ENCODE data around the gene IGF2BP3. TPM values are rescaled to one million over a fixed set of nuclear protein-coding genes. Genes with fewer than 3 reads are reported as not detected.
A peak's percentile ranks its signal among the peaks of the same experiment; 100 is the strongest.
"Not testable (repeated sequence)": the region's sequence is repeated elsewhere in the genome, so short reads cannot be mapped to it uniquely, and the experiment has no call there.

Gene IGF2BP3
- total and polyA plus RNA-seq, 2 donors (not counting 3 experiments of a cell fraction or from before 2014, with no cell fraction given), result 41.2 to 111 TPM

GRCh38 chr7:23491502-23491901 is 21.2 kb upstream of the IGF2BP3 start:
- H2AFZ ChIP-seq (ENCODE audit: low read depth, low read length), result no peak overlapping the region
- POLR2A ChIA-PET, result no interaction called here
- H3K9me1 ChIP-seq (replicated peaks; ENCODE audit: control insufficient read depth, extremely low read depth, insufficient read depth, low read length), result no peaks in the 10 kb centered on the region
- no peak overlapping the region for H3K9ac ChIP-seq (replicated peaks; ENCODE audit: extremely low read depth, insufficient read depth, low read length)
- no peaks in the 10 kb centered on the region for H3K36me3 ChIP-seq (ENCODE audit: control insufficient read depth in 2 of 2, extremely low read depth in 1 of 2, insufficient read depth in 2 of 2, low read length in 2 of 2)
- no peaks in the 10 kb centered on the region for H3K79me2 ChIP-seq (ENCODE audit: control insufficient read depth, insufficient read depth, low read length)
- H3K4me2 ChIP-seq (ENCODE audit: insufficient read depth, low read length), result peak overlapping the region; percentile 43
- H3K4me3 ChIP-seq (replicated peaks in 1 of 3; ENCODE audit: insufficient read depth in 1 of 3, low read depth in 1 of 3, low read length in 3 of 3), result no peak overlapping the region
- no TSS peak for BruUV-seq (replicated peaks)
- no peak overlapping the region for H3K27ac ChIP-seq (ENCODE audit: insufficient read depth, low read depth, low read length)
- CTCF ChIA-PET, result interaction anchor here (1.0 to 3.1 kb wide), 5 partner anchors 40 to 218 kb away, joined by 3 to 10 read pairs (median 4); no protein-coding TSS in a partner anchor
- no peaks in the 10 kb centered on the region for H3K27me3 ChIP-seq (ENCODE audit: control insufficient read depth in 2 of 2, insufficient read depth in 2 of 2, low read length in 2 of 2)
- DNase-seq (ENCODE audit: low read depth, low spot score), result peak; percentile 26
- no peak for FAIRE-seq
- peaks cover 2% of the 10 kb centered on the region for H3K4me1 ChIP-seq (ENCODE audit: control insufficient read depth, extremely low read depth, insufficient read depth, low read length)
- intact Hi-C loops (cut with micrococcal nuclease), result loop anchor here (2.0 kb wide), 1 partner anchor 17 kb away; no protein-coding TSS in a partner anchor
- TF ChIP-seq MYC (IDR thresholded peaks at IDR 0.05; ENCODE audit: low read depth, low read length), result no peak
- TF ChIP-seq FOS (IDR thresholded peaks at IDR 0.05; ENCODE audit: borderline replicate concordance, insufficient read depth, low read length), result no peak
- no peak for TF ChIP-seq CTCF (IDR thresholded peaks at IDR 0.05; ENCODE audit: extremely low read depth in 1 of 2, insufficient read depth in 1 of 2, low read depth in 1 of 2, low read length in 2 of 2)
- dilution Hi-C loops (cut with MboI; ENCODE audit: extremely low pct_ligation_motif_present, low sequenced_read_pairs), result no loop called here
- no peaks in the 10 kb centered on the region for H3K9me3 ChIP-seq (replicated peaks; ENCODE audit: control insufficient read depth, insufficient read depth, low read length)
- H4K20me1 ChIP-seq (replicated peaks; ENCODE audit: control insufficient read depth, extremely low read depth, insufficient read depth, low read length), result no peaks in the 10 kb centered on the region

GRCh38 chr7:23490357-23491135 is 20.3 kb upstream of the IGF2BP3 start:
- intact Hi-C loops (cut with micrococcal nuclease), result loop anchor here (1.0 to 2.0 kb wide), 2 partner anchors 16 to 217 kb away; no protein-coding TSS in a partner anchor
- CTCF ChIA-PET, result interaction anchor here (0.9 to 3.1 kb wide), 6 partner anchors 41 to 217 kb away, joined by 3 to 10 read pairs (median 4); no protein-coding TSS in a partner anchor
- TSS peak; percentile 89 for BruUV-seq (replicated peaks)

GRCh38 chr7:23488714-23489113 is 18.4 kb upstream of the IGF2BP3 start:
- H3K9me1 ChIP-seq (replicated peaks; ENCODE audit: control insufficient read depth, extremely low read depth, insufficient read depth, low read length); H3K4me1 ChIP-seq (ENCODE audit: control insufficient read depth, extremely low read depth, insufficient read depth, low read length); H3K4me2 ChIP-seq (ENCODE audit: insufficient read depth, low read length); DNase-seq (ENCODE audit: low read depth, low spot score); H3K36me3 ChIP-seq (ENCODE audit: control insufficient read depth in 2 of 2, extremely low read depth in 1 of 2, insufficient read depth in 2 of 2, low read length in 2 of 2); H3K4me3 ChIP-seq (replicated peaks in 1 of 3; ENCODE audit: insufficient read depth in 1 of 3, low read depth in 1 of 3, low read length in 3 of 3); FAIRE-seq; H3K9ac ChIP-seq (replicated peaks; ENCODE audit: extremely low read depth, insufficient read depth, low read length); H3K79me2 ChIP-seq (ENCODE audit: control insufficient read depth, insufficient read depth, low read length); H3K27me3 ChIP-seq (ENCODE audit: control insufficient read depth in 2 of 2, insufficient read depth in 2 of 2, low read length in 2 of 2); intact Hi-C loops (cut with micrococcal nuclease); POLR2A ChIA-PET; H3K9me3 ChIP-seq (replicated peaks; ENCODE audit: control insufficient read depth, insufficient read depth, low read length); H3K27ac ChIP-seq (ENCODE audit: insufficient read depth, low read depth, low read length); H2AFZ ChIP-seq (ENCODE audit: low read depth, low read length); dilution Hi-C loops (cut with MboI; ENCODE audit: extremely low pct_ligation_motif_present, low sequenced_read_pairs); H4K20me1 ChIP-seq (replicated peaks; ENCODE audit: control insufficient read depth, extremely low read depth, insufficient read depth, low read length); BruUV-seq (replicated peaks): not testable (repeated sequence)
- CTCF ChIA-PET, result interaction anchor here (0.7 to 3.1 kb wide), 2 partner anchors 9 to 216 kb away, joined by 3 to 8 read pairs; no protein-coding TSS in a partner anchor

More at GRCh38 chr7:23490357-23491135, 20.3 kb upstream of the IGF2BP3 start:
- H3K27me3 ChIP-seq (ENCODE audit: control insufficient read depth in 2 of 2, insufficient read depth in 2 of 2, low read length in 2 of 2), result no peaks in the 10 kb centered on the region
- FAIRE-seq (no peak), DNase-seq (ENCODE audit: low read depth, low spot score) (peak; percentile 48)
- H3K4me1 ChIP-seq (ENCODE audit: control insufficient read depth, extremely low read depth, insufficient read depth, low read length), result peaks cover 2% of the 10 kb centered on the region
- peak; percentile 47 for TF ChIP-seq POLR2A (IDR thresholded peaks at IDR 0.05; ENCODE audit: low read depth, low read length)
- TF ChIP-seq FOS (IDR thresholded peaks at IDR 0.05; ENCODE audit: borderline replicate concordance, insufficient read depth, low read length), result no peak
- H3K9me1 ChIP-seq (replicated peaks; ENCODE audit: control insufficient read depth, extremely low read depth, insufficient read depth, low read length), result no peaks in the 10 kb centered on the region
- POLR2A ChIA-PET, result interaction anchor here (0.6 kb wide), 2 partner anchors 8 to 13 kb away, joined by 3 to 6 read pairs; no protein-coding TSS in a partner anchor
- peak overlapping the region; percentile 82 for H3K4me2 ChIP-seq (ENCODE audit: insufficient read depth, low read length)
- dilution Hi-C loops (cut with MboI; ENCODE audit: extremely low pct_ligation_motif_present, low sequenced_read_pairs), result no loop called here
- H3K79me2 ChIP-seq (ENCODE audit: control insufficient read depth, insufficient read depth, low read length), result no peaks in the 10 kb centered on the region
- H3K9me3 ChIP-seq (replicated peaks; ENCODE audit: control insufficient read depth, insufficient read depth, low read length), result no peaks in the 10 kb centered on the region
- no peaks in the 10 kb centered on the region for H3K36me3 ChIP-seq (ENCODE audit: control insufficient read depth in 2 of 2, extremely low read depth in 1 of 2, insufficient read depth in 2 of 2, low read length in 2 of 2)
- peak overlapping the region; percentile 56 for H3K27ac ChIP-seq (ENCODE audit: insufficient read depth, low read depth, low read length)
- no peaks in the 10 kb centered on the region for H4K20me1 ChIP-seq (replicated peaks; ENCODE audit: control insufficient read depth, extremely low read depth, insufficient read depth, low read length)
- peak overlapping the region; percentile 66 for H2AFZ ChIP-seq (ENCODE audit: low read depth, low read length)
- peak overlapping the region; percentile 75 for H3K9ac ChIP-seq (replicated peaks; ENCODE audit: extremely low read depth, insufficient read depth, low read length)
- H3K4me3 ChIP-seq (replicated peaks in 1 of 3; ENCODE audit: insufficient read depth in 1 of 3, low read depth in 1 of 3, low read length in 3 of 3), result peak overlapping the region; percentile 6 to 58 (median 45)

Data from endothelial cell of umbilical vein (primary cell).